K562 (cell line): ENCODE data around the gene YBX2. TPM values are rescaled to one million over a fixed set of nuclear protein-coding genes. Genes with fewer than 3 reads are reported as not detected.
A peak's percentile ranks its signal among the peaks of the same experiment; 100 is the strongest.

Source experiments
- ATAC-seq: fragments of 200-7000 bp; cut with Tn5 transposase; 3 replicates; pipeline ENCODE4 v1.9.1; 2020; ENCODE audit warnings: moderate library complexity
- BruUV-seq: library from RNA; stranded (reverse); fragments of 400-500 nt; replicated peaks from 2 replicates; lab custom pipeline; 2021; lab: Mats Ljungman, UMichigan
- CTCF ChIA-PET: fragments of 300-600 bp; formaldehyde crosslinking; extraction: SDS; loops from one replicate; lab custom pipeline; 2021; ENCODE audit warnings: low intra/inter-chr PET ratio; lab: Yijun Ruan, JAX
- POLR2A ChIA-PET: fragments of 300-600, 350-650 bp; sonication (Branson Sonifier 250); formaldehyde crosslinking; extraction: SDS; loops from one replicate; lab custom pipeline; 2021; ENCODE audit warnings: antibody characterized with exemption, inconsistent platforms; lab: Yijun Ruan, JAX
- DNase-seq, 4 experiments: peaks; one replicate each; pipeline versions ENCODE4 v3.0.0 to v3.0.0-alpha.2; 2011 to 2018; ENCODE audit warnings: low spot score in 3 of 4, mixed read lengths in 3 of 4; ENCODE audit errors: extremely low read depth in 1 of 4
- FAIRE-seq: peaks from 2 replicates; lab custom pipeline; 2011; peaks lifted over from hg19 to GRCh38; lab: Jason Lieb, UNC
- H2AFZ ChIP-seq: 2 replicates; pipeline ENCODE4 v1.6.0; 2011; ENCODE audit warnings: low read depth, low read length, control low read depth, inconsistent platforms
- H3K27ac ChIP-seq: fragments of 200-600 bp; 3 replicates; pipeline ENCODE4 v1.8.0; 2011; ENCODE audit warnings: low read depth, mild to moderate bottlenecking, control low read depth, inconsistent platforms, low read length, moderate library complexity, mixed read lengths; ENCODE audit errors: extremely low read depth
- H3K27me3 ChIP-seq, 2 experiments: fragments of 300-600 bp in 1 of 2; 2 replicates in 1 of 2; 3 replicates in 1 of 2; pipeline versions ENCODE4 v1.6.0 to v1.8.0; 2011; ENCODE audit warnings: inconsistent platforms in 2 of 2, low read length in 2 of 2, mild to moderate bottlenecking in 1 of 2, mixed read lengths in 1 of 2, moderate library complexity in 1 of 2; ENCODE audit not compliant: control insufficient read depth in 2 of 2, insufficient read depth in 2 of 2
- H3K36me3 ChIP-seq: fragments of 300-600 bp; 3 replicates; pipeline ENCODE4 v1.8.0; 2011; ENCODE audit warnings: mild to moderate bottlenecking, low read length, inconsistent platforms; ENCODE audit not compliant: control insufficient read depth, insufficient read depth
- H3K4me1 ChIP-seq, 2 experiments: fragments of 200-600 bp in 1 of 2; replicated peaks in 1 of 2; 2 replicates in 1 of 2; 3 replicates in 1 of 2; pipeline versions ENCODE4 v1.5.1 to v1.8.0; 2011; ENCODE audit warnings: inconsistent platforms in 2 of 2, low read length in 2 of 2, mild to moderate bottlenecking in 1 of 2, mixed read lengths in 1 of 2, moderate library complexity in 1 of 2; ENCODE audit not compliant: control insufficient read depth in 2 of 2, insufficient read depth in 2 of 2
- H3K4me2 ChIP-seq: 2 replicates; pipeline ENCODE4 v1.6.1; 2011; ENCODE audit warnings: low read length, control low read depth, inconsistent platforms, mixed read lengths; ENCODE audit not compliant: insufficient read depth
- H3K4me3 ChIP-seq: fragments of 200-600 bp; sonication (generic), shearing (Covaris generic); 2 replicates; pipeline ENCODE4 v1.5.1; 2016; ENCODE audit warnings: control low read depth, inconsistent platforms
- H3K79me2 ChIP-seq: fragments of 200-600 bp; 3 replicates; pipeline ENCODE4 v1.8.0; 2011; ENCODE audit warnings: low read length, inconsistent platforms; ENCODE audit not compliant: control insufficient read depth, insufficient read depth
- H3K9ac ChIP-seq, 2 experiments: 2 replicates each; pipeline versions ENCODE4 v1.6.0 to v1.6.1; 2011; ENCODE audit warnings: low read depth in 2 of 2, low read length in 2 of 2, control low read depth in 1 of 2, inconsistent platforms in 1 of 2, mild to moderate bottlenecking in 1 of 2, mixed read lengths in 1 of 2; ENCODE audit not compliant: insufficient read depth in 1 of 2
- H3K9me1 ChIP-seq: one replicate; pipeline ENCODE4 v1.6.0; 2011; ENCODE audit warnings: inconsistent platforms, mild to moderate bottlenecking, low read length, moderate library complexity; ENCODE audit not compliant: control insufficient read depth, insufficient read depth
- H3K9me3 ChIP-seq: replicated peaks from 2 replicates; pipeline ENCODE4 v1.5.1; 2011; ENCODE audit warnings: low read depth, low read length, inconsistent platforms; ENCODE audit not compliant: control insufficient read depth, insufficient read depth
- H4K20me1 ChIP-seq: replicated peaks from 2 replicates; pipeline ENCODE4 v1.6.1; 2011; ENCODE audit warnings: low read length, inconsistent platforms, mixed read lengths; ENCODE audit not compliant: control insufficient read depth, insufficient read depth
- BCOR ChIP-seq: fragments of 450-650 bp; IDR thresholded peaks from 2 replicates; pipeline ENCODE4 v1.6.1; 2016
- RBM17 ChIP-seq: fragments of 200-400 bp; formaldehyde crosslinking; IDR thresholded peaks from 2 replicates; pipeline ENCODE4 v1.6.1; 2017; ENCODE audit warnings: low read depth, mild to moderate bottlenecking, low read length, borderline replicate concordance
- ZFX ChIP-seq: sonication (generic); formaldehyde crosslinking; IDR thresholded peaks from 2 replicates; pipeline ENCODE4 v1.8.0; 2022; ENCODE audit warnings: mild to moderate bottlenecking, missing genetic modification reagents, moderate library complexity
- ZNF609 ChIP-seq: sonication (generic); formaldehyde crosslinking; IDR thresholded peaks from 2 replicates; pipeline ENCODE4 v1.8.1; 2023; ENCODE audit warnings: missing genetic modification reagents, mild to moderate bottlenecking, borderline replicate concordance
- WGBS: fragments of 100-300 bp; shearing (Covaris generic); methylation state at CpG from one replicate; pipeline ENCODE4 v1.1.6; 2016; ENCODE audit warnings: low coverage, mixed read lengths; ENCODE audit not compliant: insufficient coverage; ENCODE audit errors: missing lambda C conversion rate; 5-methylcytosine and 5-hydroxymethylcytosine counted together
- in situ Hi-C: fragments of 300-500 bp; cut with MboI; formaldehyde crosslinking; loops from 4 replicates; pipeline ENCODE4 v1.15.0; 2018; ENCODE audit warnings: inconsistent platforms, mixed read lengths
- intact Hi-C: fragments of 100-400 bp; cut with micrococcal nuclease; formaldehyde crosslinking; loops from 2 replicates; pipeline ENCODE4 v1.14.2; 2022
- polyA plus RNA-seq, 8 experiments: library from polyadenylated mRNA; depleted of rRNA in 4 of 8; stranded (reverse) in 5 of 8; unstranded in 3 of 8; fragments of >200 nt; fragmentation: Nextera tagmentation in 2 of 8; fragmentation: Illumina TruSeq in 1 of 8; extraction: Ambion mirVana in 2 of 8; extraction: Trizol in 1 of 8; gene quantifications; 2 replicates each; pipeline versions ENCODE4 v1.2.1 to v1.2.3, GENCODE V29; 2011 to 2014; ENCODE audit warnings: inconsistent platforms in 1 of 8, missing spikeins in 1 of 8
- total RNA-seq, 7 experiments: library from RNA; depleted of rRNA in 6 of 7; stranded (reverse); fragments of >200 nt in 6 of 7; fragmentation: Illumina TruSeq in 2 of 7; extraction: Trizol in 2 of 7; gene quantifications; 2 replicates each; pipeline versions ENCODE4 v1.2.1 to v1.2.3, GENCODE V29; 2011 to 2021; ENCODE audit warnings: low replicate concordance in 1 of 7
- TF ChIP-seq, protein P1 (sequence below): fragments of 150-350 bp; conservative IDR thresholded peaks from 2 replicates; pipeline ENCODE4 v1.6.1; 2014; ENCODE audit warnings: low read length
- TF ChIP-seq, protein P2 (sequence below): fragments of 200-800 bp; sonication (Bioruptor generic); IDR thresholded peaks from 2 replicates; pipeline ENCODE4 v1.6.1; 2017; ENCODE audit warnings: missing genetic modification characterization, missing compliant biosample characterization
- TF ChIP-seq, protein P3 (sequence below): fragments of 250-450 bp; sonication (Bioruptor Pico); IDR thresholded peaks from 2 replicates; pipeline ENCODE4 v1.9.0; 2021; ENCODE audit warnings: mild to moderate bottlenecking, inconsistent platforms

Gene YBX2
- total and polyA plus RNA-seq, 9 of the 15 experiments (the other 6 are each of a cell fraction or from before 2014, with no cell fraction given) = 0.03 to 0.59 (median 0.27) TPM; not detected in 6

DNA sequence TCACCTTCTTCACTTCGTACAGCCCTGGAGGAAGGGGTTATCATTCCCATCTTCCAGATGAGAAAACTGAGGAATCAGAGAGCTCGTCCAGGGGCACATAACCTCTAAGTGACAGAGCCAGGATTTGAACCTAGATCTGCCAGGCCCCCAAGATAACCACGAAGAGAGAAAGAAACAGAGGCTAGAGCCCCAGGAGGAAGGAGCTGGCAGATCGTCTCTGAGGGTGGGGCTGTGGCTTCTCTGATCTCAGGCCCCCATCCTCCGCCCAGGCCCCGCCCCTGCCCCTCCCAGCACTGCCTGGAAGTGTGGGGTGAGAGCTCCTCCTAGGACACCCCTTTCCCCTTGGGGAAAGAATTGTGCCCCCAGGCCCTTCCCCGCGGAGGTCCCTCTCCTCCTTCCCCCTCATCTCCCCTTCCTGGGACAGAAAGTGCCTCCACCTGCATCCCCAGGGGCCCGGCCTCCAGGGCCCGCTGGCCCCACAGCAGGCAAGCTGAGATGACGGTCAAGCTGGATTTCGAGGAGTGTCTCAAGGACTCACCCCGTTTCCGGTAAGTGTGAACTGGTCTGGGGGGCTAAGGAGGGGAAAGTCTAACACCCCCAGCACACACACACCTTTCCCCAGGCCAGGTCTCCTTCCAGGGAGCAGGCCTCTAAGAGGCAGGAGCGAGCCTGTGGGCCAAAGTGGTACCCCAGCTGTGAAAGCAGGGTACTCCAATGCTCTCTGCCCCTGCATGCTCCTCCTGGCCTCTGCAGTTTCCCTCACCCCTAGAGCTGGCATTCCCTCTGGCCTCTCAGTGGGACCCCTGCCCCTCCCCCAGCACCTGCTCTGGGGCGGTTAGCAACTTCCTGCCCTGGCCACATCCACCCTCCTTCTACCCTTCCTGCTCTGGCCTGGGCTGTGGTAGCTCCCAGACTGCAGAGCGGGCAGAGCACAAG is 42.1 kb upstream of the YBX2 start, which contains the start of gene ACAP1:
TSS of gene ACAP1 (plus strand) at position 290 of the 936 bp plus-strand sequence. CDS start at position 496, 206 bp downstream.
- Histone ChIP-seq H3K9me1 (no peaks in the 10 kb centered on the region), H2AFZ (peak within 1 kb of the TSS; percentile 72), H3K79me2 (no peaks in the 10 kb centered on the region), H4K20me1 (no peaks in the 10 kb centered on the region), H3K27ac (peak within 1 kb of the TSS; percentile 30; the same call in 1 of the 3 replicates), H3K9ac (peak within 1 kb of the TSS in 1 of 2 experiments; percentile 82; a peak in 2 of 4 replicates), H3K4me1 (peaks cover 11 to 28% of the 10 kb centered on the region in 2 experiments), H3K4me2 (peak within 1 kb of the TSS; percentile 55), H3K36me3 (no peaks in the 10 kb centered on the region), H3K9me3 (no peaks in the 10 kb centered on the region), H3K4me3 (0 out of 2 replicates have a peak within 1 kb of the TSS, but pooled peaks have one; percentile 15), H3K27me3 (no peaks in the 10 kb centered on the region)
- ATAC-seq (peak; percentile 93), FAIRE-seq (no peak), DNase-seq (peak; percentile 44 to 68 (median 50))
- CTCF ChIA-PET = no interaction called here
- POLR2A ChIA-PET = interaction anchor here (0.7 to 2.8 kb wide), 8 partner anchors 8 to 249 kb away, joined by 3 to 15 read pairs (median 3); no protein-coding TSS in a partner anchor
- in situ Hi-C loops (loop anchor here (10.0 kb wide), 1 partner anchor 292 kb away; the partner anchor contains the start of gene SLC16A11), intact Hi-C loops (no loop called here)
- BruUV-seq = no TSS peak
- WGBS = 45% methylated on average over 10 of the region's 17 CpGs
- no peak for TF ChIP-seq RBM17
- no peak for TF ChIP-seq ZNF609
- TF ChIP-seq, protein P1, sequence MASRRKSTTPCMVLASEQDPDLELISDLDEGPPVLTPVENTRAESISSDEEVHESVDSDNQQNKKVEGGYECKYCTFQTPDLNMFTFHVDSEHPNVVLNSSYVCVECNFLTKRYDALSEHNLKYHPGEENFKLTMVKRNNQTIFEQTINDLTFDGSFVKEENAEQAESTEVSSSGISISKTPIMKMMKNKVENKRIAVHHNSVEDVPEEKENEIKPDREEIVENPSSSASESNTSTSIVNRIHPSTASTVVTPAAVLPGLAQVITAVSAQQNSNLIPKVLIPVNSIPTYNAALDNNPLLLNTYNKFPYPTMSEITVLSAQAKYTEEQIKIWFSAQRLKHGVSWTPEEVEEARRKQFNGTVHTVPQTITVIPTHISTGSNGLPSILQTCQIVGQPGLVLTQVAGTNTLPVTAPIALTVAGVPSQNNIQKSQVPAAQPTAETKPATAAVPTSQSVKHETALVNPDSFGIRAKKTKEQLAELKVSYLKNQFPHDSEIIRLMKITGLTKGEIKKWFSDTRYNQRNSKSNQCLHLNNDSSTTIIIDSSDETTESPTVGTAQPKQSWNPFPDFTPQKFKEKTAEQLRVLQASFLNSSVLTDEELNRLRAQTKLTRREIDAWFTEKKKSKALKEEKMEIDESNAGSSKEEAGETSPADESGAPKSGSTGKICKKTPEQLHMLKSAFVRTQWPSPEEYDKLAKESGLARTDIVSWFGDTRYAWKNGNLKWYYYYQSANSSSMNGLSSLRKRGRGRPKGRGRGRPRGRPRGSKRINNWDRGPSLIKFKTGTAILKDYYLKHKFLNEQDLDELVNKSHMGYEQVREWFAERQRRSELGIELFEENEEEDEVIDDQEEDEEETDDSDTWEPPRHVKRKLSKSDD = no peak
- peak; percentile 58 for TF ChIP-seq ZFX (CRISPR knock-in tag)
- TF ChIP-seq BCOR = peak; percentile 23; the same call in 1 of the 2 replicates
- TF ChIP-seq, protein P2, sequence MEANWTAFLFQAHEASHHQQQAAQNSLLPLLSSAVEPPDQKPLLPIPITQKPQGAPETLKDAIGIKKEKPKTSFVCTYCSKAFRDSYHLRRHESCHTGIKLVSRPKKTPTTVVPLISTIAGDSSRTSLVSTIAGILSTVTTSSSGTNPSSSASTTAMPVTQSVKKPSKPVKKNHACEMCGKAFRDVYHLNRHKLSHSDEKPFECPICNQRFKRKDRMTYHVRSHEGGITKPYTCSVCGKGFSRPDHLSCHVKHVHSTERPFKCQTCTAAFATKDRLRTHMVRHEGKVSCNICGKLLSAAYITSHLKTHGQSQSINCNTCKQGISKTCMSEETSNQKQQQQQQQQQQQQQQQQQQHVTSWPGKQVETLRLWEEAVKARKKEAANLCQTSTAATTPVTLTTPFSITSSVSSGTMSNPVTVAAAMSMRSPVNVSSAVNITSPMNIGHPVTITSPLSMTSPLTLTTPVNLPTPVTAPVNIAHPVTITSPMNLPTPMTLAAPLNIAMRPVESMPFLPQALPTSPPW (CRISPR knock-in tag) = peak; percentile 51; the same call in 1 of the 2 replicates
- TF ChIP-seq, protein P3, sequence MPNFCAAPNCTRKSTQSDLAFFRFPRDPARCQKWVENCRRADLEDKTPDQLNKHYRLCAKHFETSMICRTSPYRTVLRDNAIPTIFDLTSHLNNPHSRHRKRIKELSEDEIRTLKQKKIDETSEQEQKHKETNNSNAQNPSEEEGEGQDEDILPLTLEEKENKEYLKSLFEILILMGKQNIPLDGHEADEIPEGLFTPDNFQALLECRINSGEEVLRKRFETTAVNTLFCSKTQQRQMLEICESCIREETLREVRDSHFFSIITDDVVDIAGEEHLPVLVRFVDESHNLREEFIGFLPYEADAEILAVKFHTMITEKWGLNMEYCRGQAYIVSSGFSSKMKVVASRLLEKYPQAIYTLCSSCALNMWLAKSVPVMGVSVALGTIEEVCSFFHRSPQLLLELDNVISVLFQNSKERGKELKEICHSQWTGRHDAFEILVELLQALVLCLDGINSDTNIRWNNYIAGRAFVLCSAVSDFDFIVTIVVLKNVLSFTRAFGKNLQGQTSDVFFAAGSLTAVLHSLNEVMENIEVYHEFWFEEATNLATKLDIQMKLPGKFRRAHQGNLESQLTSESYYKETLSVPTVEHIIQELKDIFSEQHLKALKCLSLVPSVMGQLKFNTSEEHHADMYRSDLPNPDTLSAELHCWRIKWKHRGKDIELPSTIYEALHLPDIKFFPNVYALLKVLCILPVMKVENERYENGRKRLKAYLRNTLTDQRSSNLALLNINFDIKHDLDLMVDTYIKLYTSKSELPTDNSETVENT (CRISPR knock-in tag) = no peak
